Activated CD8-positive, alpha-beta memory T cell treated with anti-CD3 and anti-CD28 coated beads, Interleukin-2, amount 10 ng/mL, durations not matched to agents 7 days and 5 days (primary cell): ENCODE results near the gene MROH7. TPM values are rescaled to one million over a fixed set of nuclear protein-coding genes. Genes with fewer than 3 reads are reported as not detected.

ENCODE experiments used
- ATAC-seq: fragments of 150-1000 bp; cut with Tn5 transposase; one replicate; pipeline ENCODE4 v1.10.0; 2021; ENCODE audit warnings: moderate library complexity
- CTCF ChIA-PET: fragments of 350-600 bp; sonication (Branson Sonifier 250); formaldehyde crosslinking; loops from one replicate; lab custom pipeline; 2021; ENCODE audit warnings: antibody characterized with exemption; lab: Charles Lee
- DNase-seq: peaks from one replicate; pipeline ENCODE4 v3.0.0-alpha.2; 2020
- H3K27ac Mint-ChIP-seq: one replicate; pipeline ENCODE4 v1.8.0; 2021; ENCODE audit warnings: mild to moderate bottlenecking, mixed read lengths
- H3K27me3 Mint-ChIP-seq: one replicate; pipeline ENCODE4 v1.8.0; 2021; ENCODE audit warnings: mixed read lengths
- H3K36me3 Mint-ChIP-seq: one replicate; pipeline ENCODE4 v1.8.0; 2021; ENCODE audit warnings: mild to moderate bottlenecking, mixed read lengths
- H3K4me1 Mint-ChIP-seq: one replicate; pipeline ENCODE4 v1.8.0; 2021; ENCODE audit warnings: mixed read lengths
- H3K4me3 Mint-ChIP-seq: one replicate; pipeline ENCODE4 v1.8.0; 2021; ENCODE audit warnings: mild to moderate bottlenecking, moderate library complexity, mixed read lengths
- H3K9me3 Mint-ChIP-seq: one replicate; pipeline ENCODE4 v1.8.0; 2022; ENCODE audit warnings: low read depth, mixed read lengths
- total RNA-seq, 2 experiments: library from RNA; stranded (reverse); gene quantifications; one replicate each; pipeline ENCODE4 v1.2.3, GENCODE V29; 2021

Gene MROH7
- total RNA-seq, 2 experiments from 2014 or later = not detected

DNA sequence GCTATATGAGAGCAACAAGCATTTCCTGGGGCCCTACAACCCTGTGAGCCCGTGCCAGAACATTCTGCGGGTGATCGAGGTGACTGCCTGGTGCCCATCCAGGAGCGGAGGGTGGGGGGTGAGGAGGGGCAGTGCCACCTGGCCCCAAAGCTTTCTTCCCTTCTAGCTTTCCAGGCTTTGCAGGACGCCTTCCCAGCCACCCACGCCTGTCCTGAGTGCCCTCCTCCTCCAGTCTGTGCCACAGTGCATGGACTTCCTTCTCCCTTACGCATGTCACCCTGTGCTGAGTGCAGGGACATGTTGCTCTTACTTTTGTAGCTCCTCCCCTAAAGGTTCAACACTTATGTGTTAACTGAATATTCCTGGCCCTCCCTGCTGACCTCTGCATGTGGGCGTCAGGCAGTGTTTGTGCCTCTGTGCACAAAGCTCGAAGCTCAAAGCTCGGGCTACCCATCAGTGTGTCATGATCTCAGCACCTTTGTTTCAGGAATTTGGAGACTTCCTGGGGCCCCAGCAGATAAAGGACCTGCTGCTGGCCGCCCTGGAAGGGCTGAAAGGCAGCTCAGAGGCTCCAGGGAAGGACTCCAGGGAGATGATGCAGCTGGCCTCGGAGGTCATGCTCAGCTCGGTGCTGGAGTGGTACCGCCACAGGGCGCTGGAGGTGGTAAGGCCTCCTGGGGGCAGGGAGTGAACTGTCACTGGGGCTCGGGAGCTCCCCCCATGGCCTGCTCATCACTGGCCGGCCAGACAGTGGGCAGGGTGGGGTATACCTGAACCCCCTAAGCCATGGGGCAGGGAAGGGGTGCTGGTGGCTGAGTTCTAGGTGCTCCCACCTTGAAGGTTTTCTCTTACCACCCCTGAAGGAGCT lies 37.4 kb downstream of the MROH7 start:
- Mint-ChIP-seq H3K27me3 (peaks cover 20% of the 10 kb centered on the region), H3K36me3 (no peaks in the 10 kb centered on the region), H3K27ac (no peak overlapping the region), H3K4me1 (no peaks in the 10 kb centered on the region), H3K4me3 (no peak overlapping the region), H3K9me3 (no peaks in the 10 kb centered on the region)
- DNase-seq = no peak
- no peak for ATAC-seq
- CTCF ChIA-PET = no interaction called here

GRCh38 chr1:54679706-54680105 lies 38.1 kb downstream of the MROH7 start:
- H3K36me3 Mint-ChIP-seq = no peaks in the 10 kb centered on the region
- H3K27ac Mint-ChIP-seq = no peak overlapping the region
- H3K9me3 Mint-ChIP-seq = no peaks in the 10 kb centered on the region
- CTCF ChIA-PET = no interaction called here
- DNase-seq (no peak), ATAC-seq (no peak)
- H3K27me3 Mint-ChIP-seq = peaks cover 15% of the 10 kb centered on the region
- no peaks in the 10 kb centered on the region for H3K4me1 Mint-ChIP-seq
- no peak overlapping the region for H3K4me3 Mint-ChIP-seq

GRCh38 chr1:54680387-54680786 lies 38.8 kb downstream of the MROH7 start:
- CTCF ChIA-PET = interaction anchor here (2.0 kb wide), 1 partner anchor 8 kb away, joined by 8 read pairs; no protein-coding TSS in a partner anchor
- ATAC-seq (no peak), DNase-seq (no peak)
- Mint-ChIP-seq H3K27ac (no peak overlapping the region), H3K27me3 (peaks cover 12% of the 10 kb centered on the region), H3K4me1 (no peaks in the 10 kb centered on the region), H3K36me3 (no peaks in the 10 kb centered on the region), H3K9me3 (no peaks in the 10 kb centered on the region), H3K4me3 (no peak overlapping the region)

- DNase-seq (no peak), ATAC-seq (no peak)
- H3K4me3 Mint-ChIP-seq = no peak overlapping the region
- no peaks in the 10 kb centered on the region for H3K9me3 Mint-ChIP-seq
- CTCF ChIA-PET = interaction anchor here (2.0 kb wide), 1 partner anchor 9 kb away, joined by 8 read pairs; no protein-coding TSS in a partner anchor
- H3K4me1 Mint-ChIP-seq = no peaks in the 10 kb centered on the region
- H3K27ac Mint-ChIP-seq = no peak overlapping the region
- no peaks in the 10 kb centered on the region for H3K36me3 Mint-ChIP-seq
- peaks cover 12% of the 10 kb centered on the region for H3K27me3 Mint-ChIP-seq
Observed at GRCh38 chr1:54681358-54681757, 39.8 kb downstream of the MROH7 start.

GRCh38 chr1:54683453-54683852 lies 41.9 kb downstream of the MROH7 start:
- CTCF ChIA-PET = interaction anchor here (1.4 kb wide), 1 partner anchor 11 kb away, joined by 5 read pairs; no protein-coding TSS in a partner anchor
- H3K36me3 Mint-ChIP-seq = no peaks in the 10 kb centered on the region
- no peak overlapping the region for H3K27ac Mint-ChIP-seq
- no peaks in the 10 kb centered on the region for H3K4me1 Mint-ChIP-seq
- peaks cover 6% of the 10 kb centered on the region for H3K27me3 Mint-ChIP-seq
- no peaks in the 10 kb centered on the region for H3K9me3 Mint-ChIP-seq
- no peak for ATAC-seq
- H3K4me3 Mint-ChIP-seq = no peak overlapping the region
- no peak for DNase-seq

- DNase-seq (no peak), ATAC-seq (no peak)
- H3K9me3 Mint-ChIP-seq = no peaks in the 10 kb centered on the region
- CTCF ChIA-PET = interaction anchor here (1.0 kb wide), 1 partner anchor 263 kb away, joined by 3 read pairs; no protein-coding TSS in a partner anchor
- H3K27ac Mint-ChIP-seq = no peak overlapping the region
- H3K4me1 Mint-ChIP-seq = no peaks in the 10 kb centered on the region
- no peaks in the 10 kb centered on the region for H3K36me3 Mint-ChIP-seq
- peaks cover 7% of the 10 kb centered on the region for H3K27me3 Mint-ChIP-seq
- H3K4me3 Mint-ChIP-seq = no peak overlapping the region
Observed at GRCh38 chr1:54685335-54685905, 43.8 kb downstream of the MROH7 start.

- H3K4me1 Mint-ChIP-seq = no peaks in the 10 kb centered on the region
- H3K27me3 Mint-ChIP-seq = peaks cover 7% of the 10 kb centered on the region
- CTCF ChIA-PET = interaction anchor here (1.0 kb wide), 1 partner anchor 263 kb away, joined by 3 read pairs; no protein-coding TSS in a partner anchor
- H3K36me3 Mint-ChIP-seq = no peaks in the 10 kb centered on the region
- DNase-seq (no peak), ATAC-seq (no peak)
- no peaks in the 10 kb centered on the region for H3K9me3 Mint-ChIP-seq
- no peak overlapping the region for H3K4me3 Mint-ChIP-seq
- no peak overlapping the region for H3K27ac Mint-ChIP-seq
Observed at GRCh38 chr1:54686155-54686554, 44.6 kb downstream of the MROH7 start.

DNA sequence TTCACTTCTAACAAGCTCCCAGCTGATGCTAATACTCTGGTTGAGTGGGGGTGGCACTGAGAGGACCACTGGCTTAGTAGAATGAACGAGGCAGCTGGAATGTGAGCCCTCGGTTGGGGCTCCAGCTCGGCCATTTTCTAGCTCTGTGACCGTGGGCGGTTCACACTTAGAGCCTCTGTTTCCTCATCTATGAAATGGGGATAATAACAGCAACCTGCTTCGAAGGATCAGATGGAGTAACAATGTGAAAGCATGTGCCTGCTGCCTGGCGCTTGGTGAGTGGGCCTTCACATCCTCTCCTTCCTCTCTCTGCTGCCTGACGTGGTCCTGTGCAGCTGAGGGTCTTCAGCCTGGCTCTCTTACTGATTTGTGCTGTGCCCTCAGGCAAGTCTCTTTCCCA lies 53.2 kb downstream of the MROH7 start:
- DNase-seq (no peak), ATAC-seq (no peak)
- Mint-ChIP-seq H3K27me3 (peaks cover 25% of the 10 kb centered on the region), H3K9me3 (no peaks in the 10 kb centered on the region), H3K27ac (no peak overlapping the region), H3K36me3 (no peaks in the 10 kb centered on the region), H3K4me3 (no peak overlapping the region), H3K4me1 (no peaks in the 10 kb centered on the region)
- CTCF ChIA-PET = no interaction called here

GRCh38 chr1:54695221-54695620 lies 53.6 kb downstream of the MROH7 start:
- no peaks in the 10 kb centered on the region for H3K4me1 Mint-ChIP-seq
- no peak overlapping the region for H3K4me3 Mint-ChIP-seq
- no peak overlapping the region for H3K27ac Mint-ChIP-seq
- CTCF ChIA-PET = no interaction called here
- peaks cover 25% of the 10 kb centered on the region for H3K27me3 Mint-ChIP-seq
- ATAC-seq (no peak), DNase-seq (no peak)
- H3K9me3 Mint-ChIP-seq = no peaks in the 10 kb centered on the region
- H3K36me3 Mint-ChIP-seq = no peaks in the 10 kb centered on the region

- Mint-ChIP-seq H3K27ac (no peak overlapping the region), H3K9me3 (no peaks in the 10 kb centered on the region), H3K4me3 (no peak overlapping the region), H3K27me3 (peaks cover 25% of the 10 kb centered on the region), H3K4me1 (no peaks in the 10 kb centered on the region), H3K36me3 (no peaks in the 10 kb centered on the region)
- no peak for DNase-seq
- ATAC-seq = no peak
- CTCF ChIA-PET = no interaction called here
Observed at GRCh38 chr1:54695764-54696163, 54.2 kb downstream of the MROH7 start.

- H3K27me3 Mint-ChIP-seq = peaks cover 25% of the 10 kb centered on the region
- ATAC-seq = no peak
- H3K4me3 Mint-ChIP-seq = no peak overlapping the region
- no peaks in the 10 kb centered on the region for H3K4me1 Mint-ChIP-seq
- no peaks in the 10 kb centered on the region for H3K36me3 Mint-ChIP-seq
- CTCF ChIA-PET = no interaction called here
- no peak for DNase-seq
- H3K9me3 Mint-ChIP-seq = no peaks in the 10 kb centered on the region
- no peak overlapping the region for H3K27ac Mint-ChIP-seq
Observed at GRCh38 chr1:54696262-54696661, 54.7 kb downstream of the MROH7 start.

DNA sequence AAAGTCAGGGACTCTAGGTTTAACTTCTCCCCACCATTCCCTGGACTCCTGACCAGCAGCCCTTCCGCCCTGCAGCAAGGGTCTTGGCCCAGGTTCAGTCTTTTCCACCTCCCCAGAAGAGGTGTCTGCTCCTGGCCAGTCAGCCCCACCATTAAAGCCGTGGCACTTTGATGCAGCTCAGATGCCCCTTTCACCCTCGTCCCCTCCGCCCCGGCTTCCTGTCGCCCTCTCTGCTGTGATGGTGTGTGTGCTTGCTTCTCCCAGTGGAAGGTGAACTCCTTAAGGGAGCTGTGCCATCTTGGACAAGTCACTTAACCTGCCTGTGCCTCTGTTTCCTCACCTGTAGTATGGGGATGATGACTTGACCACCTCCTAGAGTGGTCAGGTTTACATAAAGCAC lies 56.3 kb downstream of the MROH7 start:
- Mint-ChIP-seq H3K4me3 (no peak overlapping the region), H3K36me3 (no peaks in the 10 kb centered on the region), H3K9me3 (no peaks in the 10 kb centered on the region), H3K27ac (no peak overlapping the region), H3K4me1 (no peaks in the 10 kb centered on the region), H3K27me3 (peaks cover 20% of the 10 kb centered on the region)
- CTCF ChIA-PET = no interaction called here
- DNase-seq = no peak
- ATAC-seq = no peak

- ATAC-seq (no peak), DNase-seq (no peak)
- Mint-ChIP-seq H3K27ac (no peak overlapping the region), H3K4me1 (no peaks in the 10 kb centered on the region), H3K27me3 (peaks cover 20% of the 10 kb centered on the region), H3K4me3 (no peak overlapping the region), H3K36me3 (no peaks in the 10 kb centered on the region), H3K9me3 (no peaks in the 10 kb centered on the region)
- CTCF ChIA-PET = no interaction called here
Observed at GRCh38 chr1:54698346-54698745, 56.8 kb downstream of the MROH7 start.
